ENCODE results near the gene TRPC4AP.

Gene TRPC4AP

GRCh38 chr20:34977365-34978091, 115.1 kb downstream of the TRPC4AP start:
- Histone ChIP-seq H2AFZ (ENCODE audit: low read length) (no peak overlapping the region), H3K36me3 (replicated peaks; ENCODE audit: insufficient read depth, low read length) (no peaks in the 10 kb centered on the region), H3K79me2 (ENCODE audit: low read length) (no peaks in the 10 kb centered on the region), H3K4me1 (ENCODE audit: low read length) (no peaks in the 10 kb centered on the region), H3K9me2 (replicated peaks; ENCODE audit: insufficient read depth, low read length) (no peaks in the 10 kb centered on the region), H3K27ac (ENCODE audit: low read length) (no peak overlapping the region), H4K20me1 (ENCODE audit: insufficient read depth, low read length) (no peaks in the 10 kb centered on the region), H3K9ac (ENCODE audit: low read length) (no peak overlapping the region), H3K27me3 (replicated peaks; ENCODE audit: insufficient read depth, low read length) (no peaks in the 10 kb centered on the region; the same call in 1 of the 2 replicates), H3K4me3 (ENCODE audit: low read length) (no peak overlapping the region), H3K4me2 (ENCODE audit: low read depth, low read length) (no peak overlapping the region), H3F3A (ENCODE audit: insufficient read depth, low read length) (no peaks in the 10 kb centered on the region), H3K9me3 (replicated peaks; ENCODE audit: insufficient read depth, low read length) (no peaks in the 10 kb centered on the region)
- TF ChIP-seq, protein P1, sequence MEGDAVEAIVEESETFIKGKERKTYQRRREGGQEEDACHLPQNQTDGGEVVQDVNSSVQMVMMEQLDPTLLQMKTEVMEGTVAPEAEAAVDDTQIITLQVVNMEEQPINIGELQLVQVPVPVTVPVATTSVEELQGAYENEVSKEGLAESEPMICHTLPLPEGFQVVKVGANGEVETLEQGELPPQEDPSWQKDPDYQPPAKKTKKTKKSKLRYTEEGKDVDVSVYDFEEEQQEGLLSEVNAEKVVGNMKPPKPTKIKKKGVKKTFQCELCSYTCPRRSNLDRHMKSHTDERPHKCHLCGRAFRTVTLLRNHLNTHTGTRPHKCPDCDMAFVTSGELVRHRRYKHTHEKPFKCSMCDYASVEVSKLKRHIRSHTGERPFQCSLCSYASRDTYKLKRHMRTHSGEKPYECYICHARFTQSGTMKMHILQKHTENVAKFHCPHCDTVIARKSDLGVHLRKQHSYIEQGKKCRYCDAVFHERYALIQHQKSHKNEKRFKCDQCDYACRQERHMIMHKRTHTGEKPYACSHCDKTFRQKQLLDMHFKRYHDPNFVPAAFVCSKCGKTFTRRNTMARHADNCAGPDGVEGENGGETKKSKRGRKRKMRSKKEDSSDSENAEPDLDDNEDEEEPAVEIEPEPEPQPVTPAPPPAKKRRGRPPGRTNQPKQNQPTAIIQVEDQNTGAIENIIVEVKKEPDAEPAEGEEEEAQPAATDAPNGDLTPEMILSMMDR (IDR thresholded peaks at IDR 0.05; ENCODE audit: low read length) = no peak
- TF ChIP-seq EZH2phosphoT487 (IDR thresholded peaks at IDR 0.05; ENCODE audit: low read length) (no peak), EZH2 (optimal IDR thresholded peaks at IDR 0.05; ENCODE audit: low read depth, low read length) (no peak)
- DNase-seq = no peak

DNA sequence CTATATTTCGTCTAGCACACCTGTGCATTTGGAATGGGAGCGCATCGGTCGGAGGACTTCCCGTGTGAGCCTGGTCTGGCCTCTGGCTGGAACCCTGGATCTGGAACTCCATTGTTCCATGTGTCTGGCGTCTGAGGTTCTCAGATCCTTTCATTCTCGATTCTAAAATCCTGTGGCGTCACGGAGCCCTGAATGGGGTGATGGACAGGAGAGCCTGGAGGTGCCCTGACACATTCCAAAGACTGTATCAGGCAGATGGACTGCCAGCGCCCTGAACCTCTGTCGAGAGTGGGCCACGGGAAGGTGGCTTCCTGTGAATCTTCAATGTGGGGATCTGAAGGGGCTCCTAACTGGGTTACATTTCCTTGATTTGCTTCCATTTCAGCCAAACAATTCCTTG, 116.3 kb downstream of the TRPC4AP start:
- Histone ChIP-seq H4K20me1 (ENCODE audit: insufficient read depth, low read length) (no peaks in the 10 kb centered on the region), H3K27ac (ENCODE audit: low read length) (no peak overlapping the region), H3F3A (ENCODE audit: insufficient read depth, low read length) (no peaks in the 10 kb centered on the region), H3K9me3 (replicated peaks; ENCODE audit: insufficient read depth, low read length) (no peaks in the 10 kb centered on the region), H3K27me3 (replicated peaks; ENCODE audit: insufficient read depth, low read length) (no peaks in the 10 kb centered on the region; the same call in 1 of the 2 replicates), H3K79me2 (ENCODE audit: low read length) (no peaks in the 10 kb centered on the region), H3K36me3 (replicated peaks; ENCODE audit: insufficient read depth, low read length) (no peaks in the 10 kb centered on the region), H3K4me2 (ENCODE audit: low read depth, low read length) (no peak overlapping the region), H2AFZ (ENCODE audit: low read length) (no peak overlapping the region), H3K4me1 (ENCODE audit: low read length) (no peaks in the 10 kb centered on the region), H3K9ac (ENCODE audit: low read length) (no peak overlapping the region), H3K9me2 (replicated peaks; ENCODE audit: insufficient read depth, low read length) (no peaks in the 10 kb centered on the region), H3K4me3 (ENCODE audit: low read length) (no peak overlapping the region)
- TF ChIP-seq, protein P1 (IDR thresholded peaks at IDR 0.05; ENCODE audit: low read length) = no peak
- DNase-seq = no peak

GRCh38 chr20:34974246-34974645, 118.4 kb downstream of the TRPC4AP start:
- H4K20me1 ChIP-seq (ENCODE audit: insufficient read depth, low read length) = no peaks in the 10 kb centered on the region
- H3K9ac ChIP-seq (ENCODE audit: low read length) = no peak overlapping the region
- no peaks in the 10 kb centered on the region for H3K79me2 ChIP-seq (ENCODE audit: low read length)
- H3K36me3 ChIP-seq (replicated peaks; ENCODE audit: insufficient read depth, low read length) = no peaks in the 10 kb centered on the region
- H3K9me2 ChIP-seq (replicated peaks; ENCODE audit: insufficient read depth, low read length) = no peaks in the 10 kb centered on the region
- H3K4me1 ChIP-seq (ENCODE audit: low read length) = no peaks in the 10 kb centered on the region
- no peak overlapping the region for H2AFZ ChIP-seq (ENCODE audit: low read length)
- H3F3A ChIP-seq (ENCODE audit: insufficient read depth, low read length) = no peaks in the 10 kb centered on the region
- no peaks in the 10 kb centered on the region for H3K9me3 ChIP-seq (replicated peaks; ENCODE audit: insufficient read depth, low read length)
- TF ChIP-seq EZH2phosphoT487 (IDR thresholded peaks at IDR 0.05; ENCODE audit: low read length) = no peak
- TF ChIP-seq, protein P1 (IDR thresholded peaks at IDR 0.05; ENCODE audit: low read length) = no peak
- TF ChIP-seq EZH2 (optimal IDR thresholded peaks at IDR 0.05; ENCODE audit: low read depth, low read length) = no peak
- DNase-seq = no peak
- H3K4me2 ChIP-seq (ENCODE audit: low read depth, low read length) = no peak overlapping the region
- H3K4me3 ChIP-seq (ENCODE audit: low read length) = no peak overlapping the region
- no peaks in the 10 kb centered on the region; the same call in 1 of the 2 replicates for H3K27me3 ChIP-seq (replicated peaks; ENCODE audit: insufficient read depth, low read length)
- no peak overlapping the region for H3K27ac ChIP-seq (ENCODE audit: low read length)
